NT2/D1 (cell line): Measurements from ENCODE around the gene SMIM35.

ENCODE experiments used
- DNase-seq: peaks from one replicate; pipeline ENCODE4 v3.0.0-alpha.2; 2011; ENCODE audit warnings: low read depth, low spot score
- H3K27me3 ChIP-seq: 2 replicates; pipeline ENCODE4 v1.6.0; 2011; ENCODE audit warnings: mild to moderate bottlenecking; ENCODE audit not compliant: insufficient read length, insufficient read depth
- H3K36me3 ChIP-seq: 2 replicates; pipeline ENCODE4 v1.6.1; 2011; ENCODE audit warnings: mild to moderate bottlenecking, low read length, mixed read lengths; ENCODE audit not compliant: insufficient read depth, insufficient read length
- H3K4me1 ChIP-seq: 2 replicates; pipeline ENCODE4 v1.5.1; 2011; ENCODE audit not compliant: insufficient read depth, insufficient read length
- H3K4me3 ChIP-seq: 2 replicates; pipeline ENCODE4 v1.5.1; 2011; ENCODE audit warnings: low read depth; ENCODE audit not compliant: insufficient read length
- H3K9ac ChIP-seq: 2 replicates; pipeline ENCODE4 v1.6.0; 2011; ENCODE audit warnings: low read depth; ENCODE audit not compliant: insufficient read length
- H3K9me3 ChIP-seq: 2 replicates; pipeline ENCODE4 v1.5.1; 2011; ENCODE audit warnings: mild to moderate bottlenecking, low read length; ENCODE audit not compliant: insufficient read depth
- SUZ12 ChIP-seq: IDR thresholded peaks from 2 replicates; pipeline ENCODE4 v1.6.1; 2011; ENCODE audit not compliant: insufficient read length, insufficient read depth; ENCODE audit errors: extremely low read depth
- YY1 ChIP-seq: IDR thresholded peaks from 2 replicates; pipeline ENCODE4 v1.6.1; 2011; ENCODE audit not compliant: insufficient read length, insufficient read depth
- ZNF274 ChIP-seq: IDR thresholded peaks from 2 replicates; pipeline ENCODE4 v1.6.1; 2011; ENCODE audit warnings: mild to moderate bottlenecking, low read depth, low read length

SMIM35 gene

GRCh38 chr11:118087931-118088330 lies 1.2 kb upstream of the SMIM35 start:
- peaks cover 27% of the 10 kb centered on the region; the same call in 1 of the 2 replicates for H3K9me3 ChIP-seq
- no peak for DNase-seq
- TF ChIP-seq ZNF274 (no peak), SUZ12 (no peak), YY1 (no peak)
- H3K9ac ChIP-seq: no peak overlapping the region
- H3K27me3 ChIP-seq: no peaks in the 10 kb centered on the region
- H3K4me1 ChIP-seq: peaks cover 2% of the 10 kb centered on the region
- no peak overlapping the region for H3K4me3 ChIP-seq
- no peaks in the 10 kb centered on the region for H3K36me3 ChIP-seq

GRCh38 chr11:118084656-118085055 lies 2.1 kb downstream of the SMIM35 start:
- Histone ChIP-seq H3K4me3 (no peak overlapping the region), H3K9me3 (peaks cover 27% of the 10 kb centered on the region; the same call in 1 of the 2 replicates), H3K9ac (no peak overlapping the region), H3K27me3 (no peaks in the 10 kb centered on the region), H3K4me1 (peaks cover 3% of the 10 kb centered on the region), H3K36me3 (no peaks in the 10 kb centered on the region)
- DNase-seq: no peak
- TF ChIP-seq YY1 (no peak), ZNF274 (no peak), SUZ12 (no peak)

- Histone ChIP-seq H3K9ac (no peak overlapping the region), H3K4me3 (no peak overlapping the region), H3K4me1 (peaks cover 7% of the 10 kb centered on the region), H3K9me3 (peaks cover 27% of the 10 kb centered on the region; the same call in 1 of the 2 replicates), H3K36me3 (no peaks in the 10 kb centered on the region), H3K27me3 (no peaks in the 10 kb centered on the region)
- TF ChIP-seq SUZ12: no peak
- no peak for TF ChIP-seq ZNF274
- no peak for TF ChIP-seq YY1
- no peak for DNase-seq
These were observed 2.5 kb downstream of the SMIM35 start for GRCh38 chr11:118084247-118084646.

- TF ChIP-seq ZNF274 (no peak), YY1 (no peak), SUZ12 (no peak)
- Histone ChIP-seq H3K27me3 (no peaks in the 10 kb centered on the region), H3K9me3 (peaks cover 22% of the 10 kb centered on the region; the same call in 1 of the 2 replicates), H3K9ac (no peak overlapping the region), H3K4me3 (no peak overlapping the region), H3K36me3 (no peaks in the 10 kb centered on the region), H3K4me1 (peaks cover 8% of the 10 kb centered on the region)
- DNase-seq: no peak
These were observed 3.7 kb downstream of the SMIM35 start for GRCh38 chr11:118082880-118083552.

GRCh38 chr11:118081241-118081958 lies 5.4 kb downstream of the SMIM35 start:
- DNase-seq: no peak
- no peak overlapping the region for H3K9ac ChIP-seq
- H3K4me3 ChIP-seq: no peak overlapping the region
- no peak for TF ChIP-seq ZNF274
- no peaks in the 10 kb centered on the region for H3K36me3 ChIP-seq
- peaks cover 6% of the 10 kb centered on the region; the same call in 1 of the 2 replicates for H3K9me3 ChIP-seq
- H3K27me3 ChIP-seq: no peaks in the 10 kb centered on the region
- H3K4me1 ChIP-seq: peaks cover 14% of the 10 kb centered on the region

- no peaks in the 10 kb centered on the region for H3K36me3 ChIP-seq
- H3K4me1 ChIP-seq: peaks cover 14% of the 10 kb centered on the region
- TF ChIP-seq ZNF274 (no peak), YY1 (no peak), SUZ12 (no peak)
- no peaks in the 10 kb centered on the region for H3K9me3 ChIP-seq
- H3K9ac ChIP-seq: no peak overlapping the region
- H3K4me3 ChIP-seq: no peak overlapping the region
- DNase-seq: no peak
- no peaks in the 10 kb centered on the region for H3K27me3 ChIP-seq
These were observed 6.5 kb downstream of the SMIM35 start for GRCh38 chr11:118080296-118080695.

GRCh38 chr11:118079491-118079890 lies 7.3 kb downstream of the SMIM35 start:
- no peak overlapping the region for H3K9ac ChIP-seq
- H3K4me3 ChIP-seq: no peak overlapping the region
- H3K36me3 ChIP-seq: no peaks in the 10 kb centered on the region
- no peaks in the 10 kb centered on the region for H3K9me3 ChIP-seq
- no peak for DNase-seq
- no peak for TF ChIP-seq YY1
- TF ChIP-seq SUZ12: no peak
- no peak for TF ChIP-seq ZNF274
- H3K4me1 ChIP-seq: peaks cover 14% of the 10 kb centered on the region
- no peaks in the 10 kb centered on the region for H3K27me3 ChIP-seq
